Fibroblast of lung (primary cell): Measurements from ENCODE around the gene HMX1. TPM values are rescaled to one million over a fixed set of nuclear protein-coding genes. Genes with fewer than 3 reads are reported as not detected.

Source experiments
- DNase-seq, 2 donors: peaks; one replicate each; pipeline versions ENCODE4 v3.0.0 to v3.0.0-alpha.2; 2010; ENCODE audit warnings: low read depth in 2 of 2
- H2AFZ ChIP-seq: 2 replicates; pipeline ENCODE4 v1.5.1; 2012; ENCODE audit warnings: low read length, control low read depth, inconsistent platforms
- H3K27ac ChIP-seq: 2 replicates; pipeline ENCODE4 v1.5.1; 2011; ENCODE audit warnings: low read length, control low read depth; ENCODE audit not compliant: insufficient read depth
- H3K27me3 ChIP-seq: 2 replicates; pipeline ENCODE4 v1.5.1; 2011; ENCODE audit warnings: mild to moderate bottlenecking, low read length; ENCODE audit not compliant: control insufficient read depth, insufficient read depth
- H3K36me3 ChIP-seq: 2 replicates; pipeline ENCODE4 v1.5.1; 2011; ENCODE audit warnings: low read length; ENCODE audit not compliant: control insufficient read depth, insufficient read depth
- H3K4me1 ChIP-seq: 2 replicates; pipeline ENCODE4 v1.5.1; 2011; ENCODE audit warnings: low read length; ENCODE audit not compliant: control insufficient read depth, insufficient read depth; ENCODE audit errors: extremely low read depth
- H3K4me2 ChIP-seq: 2 replicates; pipeline ENCODE4 v1.5.1; 2011; ENCODE audit warnings: low read length, control low read depth; ENCODE audit not compliant: insufficient read depth; ENCODE audit errors: extremely low read depth
- H3K4me3 ChIP-seq, 4 experiments: fragments of 200-600 bp in 1 of 4; sonication (generic) in 1 of 4; replicated peaks in 1 of 4; 2 replicates each; pipeline ENCODE4 v1.5.1; 2011 to 2016; ENCODE audit warnings: low read length in 4 of 4, low read depth in 3 of 4, mild to moderate bottlenecking in 3 of 4, control low read depth in 2 of 4, inconsistent platforms in 1 of 4, mixed read lengths in 1 of 4; ENCODE audit not compliant: insufficient read depth in 1 of 4; ENCODE audit errors: control extremely low read depth in 1 of 4
- H3K79me2 ChIP-seq: 2 replicates; pipeline ENCODE4 v1.5.1; 2012; ENCODE audit warnings: mild to moderate bottlenecking, low read length, inconsistent platforms; ENCODE audit not compliant: control insufficient read depth, insufficient read depth
- H3K9ac ChIP-seq: 2 replicates; pipeline ENCODE4 v1.5.1; 2011; ENCODE audit warnings: mild to moderate bottlenecking, low read length, control low read depth; ENCODE audit not compliant: insufficient read depth
- H3K9me3 ChIP-seq: 2 replicates; pipeline ENCODE4 v1.5.1; 2012; ENCODE audit warnings: low read depth, low read length; ENCODE audit not compliant: control insufficient read depth, insufficient read depth
- H4K20me1 ChIP-seq: 2 replicates; pipeline ENCODE4 v1.5.1; 2011; ENCODE audit warnings: low read length; ENCODE audit not compliant: control insufficient read depth, insufficient read depth; ENCODE audit errors: extremely low read depth
- EZH2 ChIP-seq: IDR thresholded peaks from 2 replicates; pipeline ENCODE4 v1.5.1; 2012; ENCODE audit warnings: low read length, control low read depth, mild to moderate bottlenecking; ENCODE audit errors: missing control alignments
- polyA plus RNA-seq, 2 donors: library from polyadenylated mRNA; depleted of rRNA in 1 of 2; stranded (reverse) in 1 of 2; unstranded in 1 of 2; fragments of >200 nt; gene quantifications; 2 replicates each; pipeline ENCODE4 v1.2.1, GENCODE V29; 2011 to 2012; ENCODE audit warnings: missing spikeins in 1 of 2
- total RNA-seq: library from RNA; depleted of rRNA; stranded (reverse); fragments of >200 nt; gene quantifications from 2 replicates; pipeline ENCODE4 v1.2.1, GENCODE V29; 2014
- TF ChIP-seq, protein P1 (sequence below), 2 donors: IDR thresholded peaks in 1 of 2; conservative IDR thresholded peaks in 1 of 2; 1 replicate in 1 of 2; 2 replicates in 1 of 2; pipeline ENCODE4 v1.5.1; 2011 to 2012; ENCODE audit warnings: low read length in 2 of 2, control low read depth in 1 of 2, inconsistent platforms in 1 of 2, low read depth in 1 of 2, mild to moderate bottlenecking in 1 of 2

The HMX1 gene
- total and polyA plus RNA-seq, 2 donors (not counting 1 experiment from before 2014, with no cell fraction given): not detected

DNA sequence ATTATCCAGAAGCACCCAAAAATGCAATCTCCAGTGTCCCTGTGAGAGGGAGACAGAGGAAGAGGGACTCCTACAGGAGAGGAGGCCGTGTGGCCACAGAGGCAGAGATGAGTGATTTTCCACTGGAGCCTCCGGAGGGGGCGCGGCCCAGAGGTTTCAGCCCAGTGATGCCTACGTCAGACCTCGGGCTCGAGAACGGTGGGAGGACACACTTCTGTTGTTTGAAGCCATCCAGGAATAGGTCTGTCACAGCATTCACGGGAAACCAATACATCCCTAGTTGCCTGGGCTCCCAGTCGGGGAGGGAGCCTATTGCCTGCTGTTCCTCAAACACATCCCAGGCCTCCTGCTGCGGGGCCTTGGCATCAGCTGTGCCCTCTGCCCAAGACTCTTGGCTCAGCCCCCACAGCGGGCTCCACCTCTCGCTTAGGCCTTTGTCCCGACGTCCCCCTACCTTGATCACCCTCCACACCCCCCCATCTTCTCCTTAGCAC is 39.2 kb upstream of the HMX1 start:
- no peaks in the 10 kb centered on the region for H3K4me1 ChIP-seq
- no peak for DNase-seq
- H3K4me3 ChIP-seq: no peak overlapping the region
- TF ChIP-seq, protein P1, sequence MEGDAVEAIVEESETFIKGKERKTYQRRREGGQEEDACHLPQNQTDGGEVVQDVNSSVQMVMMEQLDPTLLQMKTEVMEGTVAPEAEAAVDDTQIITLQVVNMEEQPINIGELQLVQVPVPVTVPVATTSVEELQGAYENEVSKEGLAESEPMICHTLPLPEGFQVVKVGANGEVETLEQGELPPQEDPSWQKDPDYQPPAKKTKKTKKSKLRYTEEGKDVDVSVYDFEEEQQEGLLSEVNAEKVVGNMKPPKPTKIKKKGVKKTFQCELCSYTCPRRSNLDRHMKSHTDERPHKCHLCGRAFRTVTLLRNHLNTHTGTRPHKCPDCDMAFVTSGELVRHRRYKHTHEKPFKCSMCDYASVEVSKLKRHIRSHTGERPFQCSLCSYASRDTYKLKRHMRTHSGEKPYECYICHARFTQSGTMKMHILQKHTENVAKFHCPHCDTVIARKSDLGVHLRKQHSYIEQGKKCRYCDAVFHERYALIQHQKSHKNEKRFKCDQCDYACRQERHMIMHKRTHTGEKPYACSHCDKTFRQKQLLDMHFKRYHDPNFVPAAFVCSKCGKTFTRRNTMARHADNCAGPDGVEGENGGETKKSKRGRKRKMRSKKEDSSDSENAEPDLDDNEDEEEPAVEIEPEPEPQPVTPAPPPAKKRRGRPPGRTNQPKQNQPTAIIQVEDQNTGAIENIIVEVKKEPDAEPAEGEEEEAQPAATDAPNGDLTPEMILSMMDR (conservative IDR thresholded peaks at IDR 0.05 in 1 of 2, IDR thresholded peaks at IDR 0.05 in 1 of 2; ENCODE audit: low read depth in 1 of 2, low read length in 2 of 2): no peak
- TF ChIP-seq EZH2: no peak
- H3K79me2 ChIP-seq: no peaks in the 10 kb centered on the region
- no peak overlapping the region for H3K9ac ChIP-seq
- H3K9me3 ChIP-seq: no peaks in the 10 kb centered on the region
- no peaks in the 10 kb centered on the region for H3K36me3 ChIP-seq
- no peaks in the 10 kb centered on the region for H4K20me1 ChIP-seq
- H3K27ac ChIP-seq: no peak overlapping the region
- H3K27me3 ChIP-seq: no peaks in the 10 kb centered on the region
- no peak overlapping the region for H3K4me2 ChIP-seq
- no peak overlapping the region for H2AFZ ChIP-seq

DNA sequence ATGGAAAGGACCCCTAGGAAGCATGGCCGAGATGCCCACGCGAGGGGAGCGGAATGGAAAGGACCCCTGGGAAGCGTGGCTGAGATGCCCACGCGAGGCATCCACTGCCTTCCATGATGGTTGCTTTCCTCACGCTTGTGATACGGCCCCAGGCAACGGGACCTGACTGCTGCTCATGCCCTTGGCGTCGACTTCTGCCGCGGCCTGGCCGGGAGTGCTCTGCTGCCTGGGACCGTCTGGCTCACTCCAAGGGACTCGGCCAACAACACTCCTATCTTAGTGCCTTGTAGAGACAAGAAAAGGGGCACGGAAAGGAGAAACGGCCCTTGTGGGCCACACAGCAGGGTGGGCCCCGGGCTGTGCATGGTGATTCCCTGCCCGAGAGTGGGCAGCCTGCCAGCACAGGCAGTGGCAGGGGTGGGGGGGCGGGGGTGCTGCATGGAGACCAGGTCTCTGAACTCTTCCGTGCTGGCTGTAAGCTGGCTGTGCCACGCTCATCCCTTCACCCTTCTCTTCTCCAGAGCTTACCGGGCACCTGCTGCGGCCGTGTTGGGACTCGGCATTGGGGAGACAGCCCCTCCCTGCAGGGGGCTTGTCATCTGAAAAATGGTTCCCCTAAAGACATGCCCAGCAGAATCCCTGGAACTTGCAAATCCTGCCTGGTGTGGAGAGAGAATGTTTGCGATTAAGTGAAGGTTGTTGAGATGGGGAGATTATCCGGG is 38.6 kb upstream of the HMX1 start:
- Histone ChIP-seq H2AFZ (no peak overlapping the region), H3K27me3 (no peaks in the 10 kb centered on the region), H3K27ac (no peak overlapping the region), H3K36me3 (no peaks in the 10 kb centered on the region), H3K4me3 (no peak overlapping the region), H3K9ac (no peak overlapping the region), H4K20me1 (no peaks in the 10 kb centered on the region), H3K79me2 (no peaks in the 10 kb centered on the region), H3K4me1 (no peaks in the 10 kb centered on the region), H3K9me3 (no peaks in the 10 kb centered on the region), H3K4me2 (no peak overlapping the region)
- no peak for DNase-seq
- TF ChIP-seq EZH2: no peak
- TF ChIP-seq, protein P1 (conservative IDR thresholded peaks at IDR 0.05 in 1 of 2, IDR thresholded peaks at IDR 0.05 in 1 of 2; ENCODE audit: low read depth in 1 of 2, low read length in 2 of 2): no peak

DNA sequence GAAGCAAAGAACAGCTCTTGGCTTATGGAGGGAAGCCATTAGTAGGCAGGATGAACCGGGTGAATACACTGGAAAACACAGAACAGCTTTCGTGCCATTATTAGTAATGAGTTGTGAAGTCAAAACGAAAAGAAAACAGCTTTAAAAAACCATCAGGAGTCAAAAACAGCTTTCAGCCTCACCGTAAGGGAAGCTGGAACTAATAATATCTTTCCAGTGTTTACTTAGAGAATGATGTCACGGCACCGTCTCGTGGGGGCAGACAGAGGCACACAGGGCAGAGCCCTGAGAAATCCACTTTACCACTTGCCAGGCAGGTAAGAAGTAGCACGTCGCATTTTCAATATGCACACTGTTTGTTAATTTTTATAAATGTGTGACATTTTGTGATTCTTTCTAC is 37.9 kb upstream of the HMX1 start:
- no peak for TF ChIP-seq EZH2
- TF ChIP-seq, protein P1 (conservative IDR thresholded peaks at IDR 0.05 in 1 of 2, IDR thresholded peaks at IDR 0.05 in 1 of 2; ENCODE audit: low read depth in 1 of 2, low read length in 2 of 2): no peak
- Histone ChIP-seq H3K27ac (no peak overlapping the region), H3K79me2 (no peaks in the 10 kb centered on the region), H3K9ac (no peak overlapping the region), H3K9me3 (no peaks in the 10 kb centered on the region), H2AFZ (no peak overlapping the region), H3K36me3 (no peaks in the 10 kb centered on the region), H4K20me1 (no peaks in the 10 kb centered on the region), H3K4me1 (no peaks in the 10 kb centered on the region), H3K4me3 (no peak overlapping the region), H3K4me2 (no peak overlapping the region), H3K27me3 (no peaks in the 10 kb centered on the region)
- DNase-seq: no peak
